HEK293T (cell line): Measurements from ENCODE around the gene ITGB6.

Experiments used
- CTCF ChIA-PET: fragments of 350-600 bp; formaldehyde crosslinking; extraction: SDS; loops from one replicate; lab custom pipeline; 2021; ENCODE audit warnings: antibody characterized with exemption, inconsistent platforms; lab: Yijun Ruan, JAX
- POLR2A ChIA-PET: fragments of 350-600 bp; formaldehyde crosslinking; extraction: SDS; loops from one replicate; lab custom pipeline; 2020; ENCODE audit warnings: antibody characterized with exemption, inconsistent platforms; lab: Yijun Ruan, JAX
- DNase-seq: peaks from one replicate; pipeline ENCODE4 v3.0.0; 2012; ENCODE audit warnings: mixed read lengths; ENCODE audit errors: extremely low spot score
- ARNT ChIP-seq: fragments of 450-650 bp; IDR thresholded peaks from 2 replicates; pipeline ENCODE4 v1.6.1; 2017; ENCODE audit warnings: mild to moderate bottlenecking
- BHLHE40 ChIP-seq: fragments of 450-650 bp; IDR thresholded peaks from 2 replicates; pipeline ENCODE4 v1.6.1; 2016; ENCODE audit warnings: mild to moderate bottlenecking, moderate library complexity, borderline replicate concordance
- CTBP1 ChIP-seq: fragments of 450-650 bp; IDR thresholded peaks from 2 replicates; pipeline ENCODE4 v1.6.1; 2016; ENCODE audit warnings: borderline replicate concordance
- ELF4 ChIP-seq: fragments of 450-650 bp; IDR thresholded peaks from 2 replicates; pipeline ENCODE4 v1.6.1; 2017; ENCODE audit warnings: antibody characterized with exemption
- FOXA1 ChIP-seq: fragments of 450-650 bp; IDR thresholded peaks from 2 replicates; pipeline ENCODE4 v1.6.1; 2016; ENCODE audit warnings: mild to moderate bottlenecking
- FOXK2 ChIP-seq: fragments of 450-650 bp; IDR thresholded peaks from 2 replicates; pipeline ENCODE4 v1.6.1; 2016; ENCODE audit warnings: mild to moderate bottlenecking
- FOXM1 ChIP-seq: fragments of 450-650 bp; IDR thresholded peaks from 2 replicates; pipeline ENCODE4 v1.6.1; 2017; ENCODE audit warnings: mild to moderate bottlenecking, borderline replicate concordance
- HDGF ChIP-seq: fragments of 450-650 bp; IDR thresholded peaks from 2 replicates; pipeline ENCODE4 v1.6.1; 2017; ENCODE audit warnings: antibody characterized with exemption, borderline replicate concordance
- L3MBTL2 ChIP-seq: fragments of 450-650 bp; conservative IDR thresholded peaks from 2 replicates; pipeline ENCODE4 v1.6.1; 2016; ENCODE audit warnings: mild to moderate bottlenecking
- LEF1 ChIP-seq: fragments of 450-650 bp; IDR thresholded peaks from 2 replicates; pipeline ENCODE4 v1.6.1; 2017; ENCODE audit warnings: mild to moderate bottlenecking, borderline replicate concordance
- NFRKB ChIP-seq: fragments of 450-650 bp; IDR thresholded peaks from 2 replicates; pipeline ENCODE4 v1.6.1; 2016; ENCODE audit warnings: mild to moderate bottlenecking, moderate library complexity
- PKNOX1 ChIP-seq: fragments of 450-650 bp; IDR thresholded peaks from 2 replicates; pipeline ENCODE4 v1.6.1; 2016
- SP1 ChIP-seq: fragments of 450-650 bp; IDR thresholded peaks from 2 replicates; pipeline ENCODE4 v1.6.1; 2017
- SUZ12 ChIP-seq: fragments of 450-650 bp; IDR thresholded peaks from 2 replicates; pipeline ENCODE4 v1.6.1; 2016; ENCODE audit warnings: mild to moderate bottlenecking
- TARDBP ChIP-seq: fragments of 450-650 bp; IDR thresholded peaks from 2 replicates; pipeline ENCODE4 v1.6.1; 2016
- ZNF384 ChIP-seq: fragments of 450-650 bp; IDR thresholded peaks from 2 replicates; pipeline ENCODE4 v1.6.1; 2016

Gene ITGB6

GRCh38 chr2:160073284-160073888 lies 126.7 kb downstream of the ITGB6 start:
- ChIA-PET CTCF (no interaction called here), POLR2A (no interaction called here)
- DNase-seq: no peak
- no peak for TF ChIP-seq SUZ12

- POLR2A ChIA-PET: no interaction called here
- CTCF ChIA-PET: no interaction called here
- TF ChIP-seq ZNF384 (no peak), L3MBTL2 (no peak), FOXM1 (no peak), NFRKB (no peak), HDGF (no peak), PKNOX1 (no peak), FOXK2 (no peak), LEF1 (no peak), ARNT (no peak), TARDBP (no peak), FOXA1 (no peak), CTBP1 (no peak), SUZ12 (no peak), ELF4 (no peak)
- DNase-seq: no peak
These were observed 131.2 kb downstream of the ITGB6 start for GRCh38 chr2:160068906-160069305.

GRCh38 chr2:160064916-160065315 lies 135.2 kb downstream of the ITGB6 start:
- TF ChIP-seq FOXM1: no peak
- TF ChIP-seq LEF1: no peak
- no peak for TF ChIP-seq PKNOX1
- TF ChIP-seq FOXA1: no peak
- TF ChIP-seq ELF4: no peak
- TF ChIP-seq ARNT: no peak
- no peak for TF ChIP-seq NFRKB
- no peak for TF ChIP-seq L3MBTL2
- no peak for TF ChIP-seq FOXK2
- no peak for TF ChIP-seq TARDBP
- TF ChIP-seq SUZ12: no peak
- no peak for TF ChIP-seq SP1
- TF ChIP-seq BHLHE40: no peak
- no peak for TF ChIP-seq HDGF
- no peak for TF ChIP-seq CTBP1
- no peak for TF ChIP-seq ZNF384
- POLR2A ChIA-PET: no interaction called here
- CTCF ChIA-PET: no interaction called here
- DNase-seq: no peak

- ChIA-PET CTCF (no interaction called here), POLR2A (no interaction called here)
- no peak for TF ChIP-seq CTBP1
- TF ChIP-seq TARDBP: no peak
- no peak for TF ChIP-seq FOXA1
- TF ChIP-seq NFRKB: no peak
- TF ChIP-seq ELF4: no peak
- no peak for TF ChIP-seq BHLHE40
- TF ChIP-seq FOXM1: no peak
- TF ChIP-seq SP1: no peak
- TF ChIP-seq ZNF384: no peak
- TF ChIP-seq FOXK2: no peak
- TF ChIP-seq PKNOX1: no peak
- no peak for TF ChIP-seq ARNT
- no peak for TF ChIP-seq HDGF
- TF ChIP-seq SUZ12: no peak
- TF ChIP-seq L3MBTL2: no peak
- TF ChIP-seq LEF1: no peak
- DNase-seq: no peak
These were observed 136.0 kb downstream of the ITGB6 start for GRCh38 chr2:160063879-160064612.

- ChIA-PET CTCF (no interaction called here), POLR2A (no interaction called here)
These were observed 136.8 kb downstream of the ITGB6 start for GRCh38 chr2:160063271-160063670.

More at GRCh38 chr2:160063271-160063670, 136.8 kb downstream of the ITGB6 start:
- TF ChIP-seq ELF4 (no peak), L3MBTL2 (no peak), PKNOX1 (no peak), BHLHE40 (no peak), FOXA1 (no peak), FOXK2 (no peak), CTBP1 (no peak), NFRKB (no peak), HDGF (no peak), ZNF384 (no peak), SUZ12 (no peak), FOXM1 (no peak), LEF1 (no peak), TARDBP (no peak), ARNT (no peak), SP1 (no peak)
- no peak for DNase-seq
